ENCODE measurements around the gene ITGA11.

- TF ChIP-seq CTCF (IDR thresholded peaks at IDR 0.05; ENCODE audit: insufficient read depth, low read depth, low read length), result no peak
- no peak for TF ChIP-seq EZH2 (IDR thresholded peaks at IDR 0.05; ENCODE audit: insufficient read depth, low read length)
Measured at GRCh38 chr15:68420186-68420684, 11.7 kb downstream of the ITGA11 start.
